HG03064 (cell line): Measurements from ENCODE around the gene PDE9A.

ENCODE experiments used
- ATAC-seq: cut with Tn5 transposase; IDR thresholded peaks from one replicate; pipeline ENCODE4 v1.9.1; 2021; ENCODE audit warnings: low read depth; ENCODE audit not compliant: unreplicated experiment

PDE9A gene

DNA sequence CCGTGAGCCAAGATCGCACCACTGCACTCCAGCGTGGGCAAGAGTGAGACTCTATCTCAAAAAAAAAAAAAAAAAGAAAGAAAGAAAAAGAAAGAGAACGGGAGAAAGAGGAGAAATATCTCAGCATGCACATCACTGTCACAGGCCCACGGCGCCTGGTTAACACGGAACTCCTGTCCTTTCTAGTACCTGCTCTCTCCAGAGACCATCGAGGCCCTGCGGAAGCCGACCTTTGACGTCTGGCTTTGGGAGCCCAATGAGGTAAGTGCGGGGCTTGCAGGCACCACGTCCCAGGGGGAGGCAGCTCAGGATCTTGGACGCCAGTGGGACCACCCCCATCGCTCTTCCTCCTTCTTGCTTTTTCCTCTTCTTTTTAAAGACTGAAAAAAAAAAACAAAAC is 100.4 kb downstream of the PDE9A start:
- no peak for ATAC-seq

DNA sequence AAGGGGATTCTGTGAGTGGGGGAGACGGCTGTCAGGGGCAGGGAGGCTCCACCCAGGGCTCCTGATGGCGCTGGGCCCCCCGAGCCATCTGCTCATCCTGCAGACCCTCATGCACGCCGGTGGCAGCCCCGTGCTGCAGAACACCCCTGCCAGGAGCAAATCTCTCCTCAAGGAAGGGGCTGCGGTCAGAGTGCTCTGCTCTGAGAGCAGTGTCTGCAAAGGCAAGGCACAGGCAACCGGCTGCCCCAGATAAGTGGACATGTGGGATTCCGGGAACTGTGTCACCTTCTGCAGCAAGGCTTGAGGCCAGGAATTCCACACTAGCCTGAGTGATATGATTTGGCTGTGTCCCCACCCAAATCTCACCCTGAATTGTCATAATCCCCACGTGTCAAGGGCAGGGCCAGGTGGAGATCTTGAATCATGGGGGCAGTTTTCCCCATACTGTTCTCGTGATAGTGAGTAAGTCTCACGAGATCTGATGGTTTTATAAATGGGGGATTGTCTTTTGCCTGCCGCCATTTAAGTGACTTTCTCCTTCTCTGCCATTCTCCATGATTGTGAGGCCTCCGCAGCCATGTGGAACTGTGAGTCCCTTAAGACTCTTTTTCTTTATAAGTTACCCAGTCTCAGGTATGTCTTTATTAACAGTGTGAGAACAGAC is 101.0 kb downstream of the PDE9A start:
- ATAC-seq = no peak

DNA sequence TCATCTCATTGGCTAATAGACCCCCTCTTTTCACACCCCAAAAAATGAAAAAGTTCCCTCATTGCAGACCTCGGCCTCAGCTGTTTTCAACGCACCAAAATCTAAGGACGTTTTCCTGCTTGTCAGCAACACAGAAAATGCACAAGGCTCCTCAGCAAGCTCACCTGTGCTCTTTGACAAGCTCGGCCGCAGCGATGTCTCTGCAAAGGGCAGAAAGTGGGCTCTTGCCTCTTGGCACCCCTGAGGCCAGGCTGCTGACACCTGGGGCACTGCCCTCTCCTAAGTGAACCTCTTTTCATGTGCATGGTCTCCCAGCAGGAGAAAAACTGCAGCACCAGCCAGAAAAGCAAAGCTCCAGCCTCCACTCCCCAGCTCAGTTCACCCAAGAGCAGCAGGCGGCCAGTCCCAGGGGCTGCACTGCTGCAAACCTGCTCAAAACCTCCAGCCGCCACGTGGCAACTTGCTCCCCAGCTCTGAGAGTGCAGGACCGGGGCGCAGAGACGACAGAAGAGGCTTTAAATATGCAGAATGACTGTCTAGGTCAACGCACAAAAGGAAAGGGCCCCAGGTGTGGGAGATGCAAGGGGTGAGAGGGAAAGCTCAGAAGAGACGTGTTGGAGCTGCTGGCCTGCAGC is 101.7 kb downstream of the PDE9A start:
- ATAC-seq = no peak

DNA sequence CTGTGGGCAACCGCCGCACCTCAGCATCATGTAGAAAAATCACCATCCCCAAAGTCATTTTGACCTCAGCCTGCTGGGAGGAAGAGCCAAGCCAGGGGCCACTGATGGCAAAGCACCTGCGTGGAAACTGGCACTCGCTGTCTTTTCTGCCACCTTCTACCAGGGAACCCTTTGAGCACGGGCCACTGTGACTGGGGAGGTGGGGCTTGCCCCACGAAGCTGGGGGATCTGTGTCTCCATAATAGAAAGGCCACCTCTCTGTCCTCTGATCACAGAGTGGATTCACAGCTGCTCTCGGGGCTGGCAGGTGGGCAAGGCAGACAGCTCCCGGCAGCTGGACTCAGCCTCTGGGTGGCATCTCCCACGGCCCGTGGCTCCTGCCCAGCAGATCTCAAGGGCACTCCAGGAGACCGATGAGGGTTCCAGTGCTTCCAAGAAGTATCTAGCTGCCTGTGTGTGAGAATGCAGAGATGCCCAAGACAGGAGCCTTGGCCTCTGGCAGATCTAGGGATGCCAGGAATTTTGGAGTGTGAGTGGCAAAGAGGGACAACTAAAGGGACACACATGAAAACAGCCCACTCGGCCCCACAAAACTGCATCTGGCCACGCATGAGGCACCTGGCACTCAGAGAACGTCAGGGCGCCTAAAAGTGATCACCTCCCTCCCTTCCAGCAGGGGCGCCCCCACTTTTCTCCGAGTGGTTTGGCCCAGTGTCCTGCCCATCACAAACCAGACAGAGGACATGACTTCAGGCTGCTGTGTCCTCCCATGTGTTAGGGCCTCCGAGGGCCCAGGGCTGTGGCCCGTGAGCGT is 102.6 kb downstream of the PDE9A start:
- ATAC-seq = no peak

DNA sequence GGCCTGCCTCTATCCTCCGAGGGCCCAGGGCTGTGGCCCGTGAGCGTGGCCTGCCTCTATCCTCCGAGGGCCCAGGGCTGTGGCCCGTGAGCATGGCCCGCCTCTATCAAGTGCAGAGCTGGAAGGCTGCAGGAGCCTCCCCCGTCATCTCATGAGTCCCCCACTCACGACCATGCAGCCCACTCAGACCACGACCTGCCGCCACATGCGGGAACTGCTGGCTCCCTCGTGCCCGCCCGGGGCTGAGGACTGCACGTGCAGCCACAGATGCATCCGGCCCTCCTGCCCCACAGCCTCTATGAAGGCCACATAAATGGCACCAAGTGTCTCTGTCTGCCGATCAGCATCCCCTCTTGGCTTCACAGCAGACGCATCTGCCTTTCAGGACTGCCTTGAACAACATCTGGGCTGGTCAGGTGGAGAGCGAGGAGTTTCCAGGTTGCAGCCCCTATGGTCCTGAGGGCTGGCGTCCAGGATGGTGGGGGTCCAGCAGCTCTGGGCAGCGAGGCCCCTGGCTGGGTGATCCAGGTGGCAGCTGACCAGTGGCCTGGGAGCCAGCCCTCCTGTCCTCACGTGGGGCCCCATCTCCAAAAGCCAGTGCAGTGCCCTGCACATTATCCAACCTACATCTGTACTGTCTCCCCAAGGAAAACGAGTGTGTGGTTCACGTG is 103.3 kb downstream of the PDE9A start:
- ATAC-seq = no peak

DNA sequence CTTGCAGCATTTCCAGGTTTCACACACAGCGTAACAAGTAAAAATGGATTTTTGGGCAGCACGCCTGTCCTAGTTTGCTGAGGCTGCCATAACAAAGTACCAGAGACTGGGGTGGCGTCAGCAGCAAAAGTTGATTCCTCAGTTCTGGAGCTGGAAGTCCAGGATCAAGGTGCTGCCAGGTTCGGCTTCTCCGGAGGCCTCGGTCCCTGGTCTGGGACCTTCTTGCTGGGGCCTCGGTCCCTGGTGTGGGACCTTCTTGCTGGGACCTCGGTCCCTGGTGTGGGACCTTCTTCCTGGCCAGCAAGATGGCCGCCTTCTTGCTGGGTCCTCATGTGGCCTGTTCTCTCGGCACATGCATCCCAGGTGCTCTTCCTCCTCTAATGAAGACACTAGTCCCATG is 104.0 kb downstream of the PDE9A start:
- no peak for ATAC-seq

DNA sequence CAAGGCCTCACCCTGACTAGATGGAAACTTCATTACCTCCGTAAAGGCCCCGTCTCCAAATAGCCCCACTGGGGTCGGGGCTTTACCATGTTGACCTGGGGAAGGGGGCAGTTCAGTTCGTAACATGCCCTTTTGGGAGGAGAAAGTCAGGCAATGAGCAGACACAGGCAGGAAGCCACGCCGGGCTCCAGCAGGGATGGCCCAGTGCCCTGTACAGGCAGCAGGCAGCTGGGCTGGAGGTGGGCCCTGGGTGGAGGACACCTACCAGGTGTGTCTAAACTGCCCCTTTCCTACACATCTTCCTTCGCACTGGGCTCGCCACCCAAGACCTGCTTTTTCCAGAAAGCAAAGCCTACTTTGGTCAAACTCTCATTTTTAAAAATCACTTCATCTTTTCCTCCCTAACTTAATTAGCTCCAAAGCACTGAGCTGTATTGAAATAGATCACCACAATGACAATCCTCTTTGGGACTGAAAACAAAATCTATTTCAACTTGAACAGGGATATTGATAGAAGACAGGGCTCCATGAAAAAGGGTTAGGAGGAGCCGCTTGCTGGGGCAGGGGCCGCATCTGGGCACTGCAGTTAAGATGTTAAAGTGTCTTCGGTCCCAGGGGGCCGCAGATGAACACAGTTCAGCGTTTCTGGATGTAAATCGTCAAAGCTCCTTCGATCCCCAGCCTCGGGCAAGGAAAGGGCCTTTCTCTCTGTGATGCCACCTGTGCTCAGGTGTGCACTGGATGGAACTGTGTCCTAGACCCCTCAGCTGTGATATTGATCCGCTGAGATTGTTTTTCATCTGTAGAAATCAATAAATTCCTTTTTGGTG is 104.6 kb downstream of the PDE9A start:
- ATAC-seq = no peak

DNA sequence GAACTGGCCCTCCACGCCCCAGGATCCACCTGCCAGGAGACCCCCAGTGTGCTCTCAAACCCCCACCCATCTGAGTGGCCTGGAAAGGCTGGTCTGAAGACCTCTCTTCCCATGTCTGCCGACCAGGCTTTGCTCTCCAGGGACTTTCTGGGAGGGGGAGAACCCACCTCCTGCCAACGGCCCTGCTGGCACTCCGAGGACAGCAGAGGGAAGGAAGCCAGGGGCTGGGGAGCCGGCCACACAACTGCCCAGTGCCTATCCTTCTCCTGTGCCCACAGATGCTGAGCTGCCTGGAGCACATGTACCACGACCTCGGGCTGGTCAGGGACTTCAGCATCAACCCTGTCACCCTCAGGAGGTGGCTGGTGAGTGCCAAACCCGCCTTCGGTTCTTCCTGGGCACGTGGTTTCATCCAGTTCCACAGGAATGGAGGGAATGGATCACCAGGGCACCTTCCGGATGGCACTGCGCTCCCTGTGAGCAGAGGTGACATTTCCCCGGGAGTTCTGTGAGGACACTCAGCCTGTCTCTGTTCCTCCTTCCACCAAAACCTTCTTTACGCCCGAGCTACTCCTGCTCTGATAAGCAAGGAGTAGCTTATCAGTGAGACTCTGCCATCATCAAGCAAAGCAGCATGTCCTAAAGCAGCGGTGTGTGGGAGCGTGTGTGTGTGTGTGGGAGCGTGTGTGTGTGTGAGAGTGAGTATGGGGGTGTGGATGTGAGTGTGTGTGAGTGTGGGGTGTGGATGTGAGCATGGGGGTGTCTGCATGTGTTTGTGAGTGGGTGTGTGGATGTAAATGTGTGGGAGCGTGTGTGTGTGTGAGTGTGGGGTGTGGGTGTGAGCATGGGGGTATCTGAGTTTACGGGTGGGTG is 105.5 kb downstream of the PDE9A start:
- ATAC-seq = no peak

DNA sequence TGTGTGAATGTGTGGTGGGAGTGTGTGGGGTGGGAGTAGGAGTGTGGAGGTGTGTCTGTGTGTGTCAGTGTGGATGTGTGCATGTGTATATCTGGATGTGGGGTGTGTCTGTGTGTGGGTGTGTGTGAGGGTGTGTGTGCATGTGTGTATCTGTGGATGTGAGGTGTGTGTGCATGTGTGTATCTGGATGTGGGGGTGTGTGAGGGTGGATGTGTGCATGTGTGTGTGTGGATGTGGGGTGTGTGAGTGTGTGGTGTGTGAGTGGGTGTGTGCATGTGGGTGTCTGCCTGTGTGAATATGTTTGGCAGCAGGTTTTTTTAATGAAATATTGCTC is 106.1 kb downstream of the PDE9A start:
- no peak for ATAC-seq

DNA sequence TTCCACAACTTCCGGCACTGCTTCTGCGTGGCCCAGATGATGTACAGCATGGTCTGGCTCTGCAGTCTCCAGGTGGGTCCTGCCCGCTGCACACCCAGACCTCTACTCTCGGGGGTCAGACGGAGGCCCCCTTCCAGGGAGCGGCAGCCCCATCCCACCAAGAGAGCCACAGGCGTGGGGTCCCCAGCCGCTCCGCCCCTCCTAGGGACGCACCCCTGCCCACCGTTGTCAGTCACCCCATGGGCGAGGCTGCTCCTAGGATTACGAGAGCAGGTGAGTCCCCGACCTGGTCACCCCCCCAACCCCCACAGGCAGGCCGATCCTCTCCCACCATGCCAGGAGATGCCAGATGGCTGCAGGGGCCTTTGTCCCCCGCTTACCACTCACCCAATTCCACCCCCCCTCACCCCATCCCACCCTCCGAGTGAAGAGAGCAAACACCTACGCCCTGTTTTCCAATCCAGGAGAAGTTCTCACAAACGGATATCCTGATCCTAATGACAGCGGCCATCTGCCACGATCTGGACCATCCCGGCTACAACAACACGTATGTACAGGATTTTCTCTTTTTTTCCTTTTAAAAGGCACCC is 107.0 kb downstream of the PDE9A start:
- no peak for ATAC-seq

DNA sequence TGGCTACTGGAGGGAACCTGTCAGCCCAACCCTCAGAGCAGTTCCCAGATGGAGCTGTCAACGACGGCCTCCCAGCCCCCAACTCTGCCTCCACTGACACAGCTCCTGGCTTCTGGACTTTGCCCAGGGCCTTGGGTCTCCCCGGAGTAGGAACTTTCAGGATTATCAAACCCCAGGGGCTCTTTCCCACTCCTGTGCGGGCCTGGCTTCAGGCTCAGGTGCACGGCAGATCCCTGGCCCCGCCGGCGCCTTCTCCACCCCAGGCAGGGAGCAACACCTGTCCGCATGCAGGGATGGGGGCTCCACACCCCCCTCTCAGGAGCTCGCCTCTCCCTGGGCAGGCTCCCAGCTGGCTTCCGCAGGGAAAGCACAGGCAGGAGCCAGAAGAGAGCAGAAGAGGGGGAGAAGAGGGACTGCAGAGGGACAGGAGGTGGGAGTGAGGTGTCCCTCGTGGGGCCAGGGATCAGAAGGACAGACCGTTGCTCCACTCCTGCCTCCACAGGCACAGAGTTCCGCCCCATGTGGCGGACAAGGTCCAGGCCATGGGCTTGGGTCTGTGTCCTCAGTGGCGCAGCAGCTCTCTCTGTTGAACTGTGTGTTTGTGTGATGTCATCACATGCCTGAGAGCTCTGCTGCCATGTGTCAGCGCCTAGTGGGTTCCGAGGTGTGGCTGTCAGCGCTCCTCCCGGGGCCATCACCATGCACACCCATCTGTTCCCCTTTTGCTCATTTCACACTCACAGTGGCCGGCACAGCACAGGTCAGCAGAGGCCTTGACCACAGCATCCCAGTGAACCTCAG is 107.7 kb downstream of the PDE9A start:
- no peak for ATAC-seq

DNA sequence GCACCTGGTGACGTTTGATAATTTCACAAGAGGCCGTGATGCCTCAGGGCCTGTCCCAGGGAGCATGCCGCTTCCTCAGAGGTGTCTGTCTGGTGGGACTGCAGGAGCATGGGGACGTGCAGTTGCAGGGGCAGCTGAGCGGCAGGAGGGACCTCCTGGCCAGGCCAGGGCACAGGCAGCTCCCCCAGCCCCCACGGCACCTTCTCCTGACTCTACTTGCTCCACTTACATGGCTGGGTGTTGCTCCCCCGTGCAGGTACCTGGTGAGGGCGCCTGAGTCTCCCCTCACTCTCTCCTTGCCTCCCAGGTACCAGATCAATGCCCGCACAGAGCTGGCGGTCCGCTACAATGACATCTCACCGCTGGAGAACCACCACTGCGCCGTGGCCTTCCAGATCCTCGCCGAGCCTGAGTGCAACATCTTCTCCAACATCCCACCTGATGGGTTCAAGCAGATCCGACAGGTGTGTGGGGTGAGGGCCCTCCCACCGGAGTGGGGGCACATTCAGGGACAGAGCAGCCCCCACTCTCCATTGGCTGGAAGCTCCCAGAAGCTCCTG is 108.4 kb downstream of the PDE9A start:
- no peak for ATAC-seq

DNA sequence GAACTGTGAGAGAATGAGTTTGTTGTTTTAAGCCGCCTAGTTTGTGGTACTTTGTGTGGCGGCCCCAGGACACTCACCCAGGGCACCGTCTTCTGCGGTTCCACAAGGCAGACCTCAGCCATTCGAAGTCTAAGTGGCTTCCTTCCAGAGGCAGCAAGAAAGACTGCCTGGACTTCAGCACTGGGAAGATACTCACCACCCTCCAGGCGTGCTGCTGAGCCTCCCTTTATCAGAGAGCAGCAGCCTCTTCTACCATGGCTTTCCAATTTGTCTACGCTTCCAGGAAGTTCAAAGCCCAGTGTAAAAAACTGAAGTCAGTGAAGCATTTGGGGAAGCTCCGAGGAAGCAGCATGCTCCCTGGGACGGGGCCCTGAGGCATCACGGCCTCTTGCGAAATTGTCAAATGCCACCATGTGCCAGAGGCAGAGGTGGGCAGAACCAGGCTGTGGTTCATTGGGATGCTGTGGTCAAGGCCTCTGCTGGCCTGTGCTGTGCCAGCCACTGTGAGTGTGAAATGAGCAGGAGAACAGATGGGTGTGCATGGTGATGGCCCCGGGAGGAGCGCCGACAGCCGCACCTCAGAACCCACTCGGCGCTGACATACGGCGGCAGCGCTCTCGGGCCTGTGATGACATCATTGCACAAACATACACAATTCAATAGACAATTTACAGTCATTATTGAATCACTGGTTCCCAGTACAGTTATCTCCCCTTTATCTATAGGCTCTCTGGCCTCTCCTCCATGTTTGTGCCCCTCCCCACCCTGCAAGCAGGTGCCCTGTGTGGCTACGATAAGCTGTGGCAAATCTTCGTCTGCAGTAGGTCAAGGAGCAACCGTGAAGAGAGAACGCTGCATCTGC is 110.4 kb downstream of the PDE9A start:
- no peak for ATAC-seq

DNA sequence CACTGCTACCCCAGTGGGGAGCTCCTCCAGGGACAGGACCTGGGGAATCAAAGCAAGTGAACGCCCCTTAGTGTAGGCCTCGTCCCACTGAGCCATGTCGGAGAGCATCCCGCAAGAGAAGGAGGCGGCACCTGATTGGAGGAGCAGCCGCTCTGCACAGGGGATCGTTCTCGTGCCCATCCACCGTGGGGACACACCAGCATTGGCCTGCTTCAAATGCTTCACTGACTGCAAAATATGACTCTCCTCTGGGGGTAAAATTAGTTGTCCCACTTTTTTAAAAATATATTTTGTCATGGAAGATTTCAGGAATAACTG is 111.0 kb downstream of the PDE9A start:
- no peak for ATAC-seq

DNA sequence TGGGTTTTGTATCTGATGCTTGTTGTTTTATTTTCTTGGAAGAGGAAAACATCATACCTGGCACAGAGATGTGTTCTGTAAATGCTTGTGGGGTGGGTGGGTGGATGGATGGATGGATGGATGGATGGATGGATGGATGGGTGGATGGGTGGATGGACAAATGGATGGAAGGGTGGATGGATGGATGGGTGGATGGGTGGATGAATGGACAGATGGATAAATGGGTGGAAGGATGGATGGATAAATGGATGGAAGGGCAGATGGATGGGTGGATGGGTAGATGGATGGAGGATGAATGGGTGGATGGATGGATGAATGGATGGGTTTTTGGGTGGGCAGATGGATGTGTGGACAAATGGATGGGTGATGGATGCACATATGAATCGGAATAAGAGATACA is 111.5 kb downstream of the PDE9A start:
- no peak for ATAC-seq

DNA sequence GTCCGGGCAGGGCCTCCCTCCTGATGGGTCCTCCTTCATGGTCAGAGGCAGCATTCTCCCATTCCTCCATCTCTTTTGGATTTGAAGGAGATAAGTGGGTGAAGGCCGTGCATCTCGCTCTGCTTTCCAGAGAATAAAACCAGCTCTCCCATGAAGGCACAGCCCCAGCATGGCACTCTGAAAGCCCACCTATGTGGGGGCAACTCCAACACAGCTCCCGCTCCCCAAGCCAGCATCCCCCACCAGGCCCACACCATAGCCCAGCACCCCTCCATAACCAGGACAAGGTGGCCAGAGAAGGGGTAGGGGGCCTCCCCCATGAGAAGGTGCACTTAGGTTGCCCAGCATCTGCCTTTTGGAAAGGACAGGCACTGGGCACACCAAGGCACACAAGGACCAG is 112.2 kb downstream of the PDE9A start:
- ATAC-seq = no peak
